OCI-LY3 (cell line): Measurements from ENCODE around the gene PCSK1N.

Experiments used
- H2AFZ ChIP-seq: fragments of 200-600, 300-600 bp; shearing (Covaris generic); 2 replicates; pipeline ENCODE4 v1.6.0; 2014; ENCODE audit warnings: antibody characterized with exemption, low read depth, low read length
- H3K27ac ChIP-seq: fragments of 200-600, 300-600 bp; sonication (generic); 2 replicates; pipeline ENCODE4 v1.5.1; 2014; ENCODE audit warnings: mild to moderate bottlenecking, low read length, moderate library complexity, mixed read lengths
- H3K27me3 ChIP-seq: fragments of 200-600, 300-600 bp; sonication (generic); 2 replicates; pipeline ENCODE4 v1.6.1; 2014; ENCODE audit warnings: low read depth, low read length, mixed read lengths
- H3K36me3 ChIP-seq: fragments of 200-600, 300-600 bp; sonication (generic); replicated peaks from 2 replicates; pipeline ENCODE3; 2014; ENCODE audit warnings: low read depth, low read length, mixed read lengths
- H3K4me1 ChIP-seq: fragments of 300-600, 200-600 bp; sonication (generic); 2 replicates; pipeline ENCODE4 v1.6.1; 2014; ENCODE audit warnings: low read length, mixed read lengths
- H3K4me2 ChIP-seq: fragments of 200-600, 300-600 bp; sonication (generic); 2 replicates; pipeline ENCODE4 v1.6.1; 2014; ENCODE audit warnings: low read length, mixed read lengths
- H3K4me3 ChIP-seq: fragments of 300-600, 200-600 bp; sonication (generic); 2 replicates; pipeline ENCODE4 v1.5.1; 2014; ENCODE audit warnings: antibody characterized with exemption, mild to moderate bottlenecking, low read length, moderate library complexity
- H3K79me2 ChIP-seq: fragments of 300-600, 200-600 bp; shearing (Covaris generic); 2 replicates; pipeline ENCODE4 v1.6.1; 2014; ENCODE audit warnings: mild to moderate bottlenecking, low read length, mixed read lengths
- H3K9ac ChIP-seq: fragments of 300-600, 200-600 bp; shearing (Covaris generic); 2 replicates; pipeline ENCODE4 v1.6.0; 2014; ENCODE audit warnings: mild to moderate bottlenecking, low read length, moderate library complexity
- H3K9me3 ChIP-seq: fragments of 200-600, 300-600 bp; shearing (Covaris generic); 2 replicates; pipeline ENCODE4 v1.6.1; 2014; ENCODE audit warnings: low read length, mixed read lengths; ENCODE audit not compliant: insufficient read depth
- H4K20me1 ChIP-seq: fragments of 200-600, 300-600 bp; sonication (generic); 2 replicates; pipeline ENCODE4 v1.6.1; 2016; ENCODE audit warnings: low read length, mixed read lengths; ENCODE audit not compliant: insufficient read depth
- EZH2phosphoT487 ChIP-seq: fragments of 200-600 bp; shearing (Covaris generic); IDR thresholded peaks from 2 replicates; pipeline ENCODE4 v1.6.1; 2018; ENCODE audit warnings: antibody characterized with exemption, mixed run types, low read depth
- TF ChIP-seq, protein P1 (sequence below): fragments of 200-600, 300-600 bp; sonication (generic); IDR thresholded peaks from 2 replicates; pipeline ENCODE4 v1.5.1; 2014; ENCODE audit warnings: antibody characterized with exemption, low read length, low read depth

The PCSK1N gene

DNA sequence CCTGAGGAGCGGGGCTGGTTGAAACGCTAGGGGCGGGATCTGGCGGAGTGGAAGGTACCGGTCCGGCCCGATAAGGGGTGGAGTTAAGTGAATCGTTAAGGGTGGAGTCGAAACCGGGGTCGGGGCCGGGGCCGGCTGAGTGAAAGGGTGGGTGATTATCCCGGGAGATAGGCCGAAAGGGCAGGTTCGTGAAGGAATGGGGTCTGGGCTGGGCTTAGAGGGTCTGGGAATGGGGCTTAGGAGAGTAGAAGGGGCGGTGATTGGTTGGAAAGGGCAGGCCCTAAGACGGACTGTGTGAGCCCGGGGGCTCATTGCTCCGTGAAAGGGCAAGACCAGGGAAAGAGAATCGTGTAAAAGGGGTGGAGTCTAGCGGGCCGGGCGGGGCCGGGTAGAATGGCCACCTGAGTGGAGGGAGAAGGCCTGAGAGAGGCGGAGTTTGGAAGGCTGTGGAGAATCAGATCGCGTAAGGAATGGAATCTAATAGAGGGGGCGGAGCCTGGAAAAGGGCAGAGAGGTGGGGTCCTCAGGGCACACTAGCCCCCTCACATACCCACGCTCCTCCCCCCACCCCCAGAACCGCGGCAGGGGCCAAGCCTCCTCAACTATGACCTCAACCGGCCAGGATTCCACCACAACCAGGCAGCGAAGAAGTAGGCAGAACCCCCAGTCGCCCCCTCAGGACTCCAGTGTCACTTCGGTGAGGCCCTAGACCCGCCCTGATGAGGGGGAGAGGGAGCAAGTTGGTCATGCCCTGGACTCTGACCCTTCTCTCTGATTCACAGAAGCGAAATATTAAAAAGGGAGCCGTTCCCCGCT is 33.1 kb downstream of the PCSK1N start:
- peak overlapping the region; percentile 89 for H3K4me3 ChIP-seq
- peak overlapping the region; percentile 98 for H3K9ac ChIP-seq
- H4K20me1 ChIP-seq, result no peaks in the 10 kb centered on the region
- H3K27me3 ChIP-seq, result no peaks in the 10 kb centered on the region
- H2AFZ ChIP-seq, result peak overlapping the region; percentile 63; the same call in 1 of the 2 replicates
- H3K27ac ChIP-seq, result peak overlapping the region; percentile 92
- H3K9me3 ChIP-seq, result no peaks in the 10 kb centered on the region
- H3K79me2 ChIP-seq, result peaks cover 9% of the 10 kb centered on the region; the same call in 1 of the 2 replicates
- no peak for TF ChIP-seq EZH2phosphoT487
- TF ChIP-seq, protein P1, sequence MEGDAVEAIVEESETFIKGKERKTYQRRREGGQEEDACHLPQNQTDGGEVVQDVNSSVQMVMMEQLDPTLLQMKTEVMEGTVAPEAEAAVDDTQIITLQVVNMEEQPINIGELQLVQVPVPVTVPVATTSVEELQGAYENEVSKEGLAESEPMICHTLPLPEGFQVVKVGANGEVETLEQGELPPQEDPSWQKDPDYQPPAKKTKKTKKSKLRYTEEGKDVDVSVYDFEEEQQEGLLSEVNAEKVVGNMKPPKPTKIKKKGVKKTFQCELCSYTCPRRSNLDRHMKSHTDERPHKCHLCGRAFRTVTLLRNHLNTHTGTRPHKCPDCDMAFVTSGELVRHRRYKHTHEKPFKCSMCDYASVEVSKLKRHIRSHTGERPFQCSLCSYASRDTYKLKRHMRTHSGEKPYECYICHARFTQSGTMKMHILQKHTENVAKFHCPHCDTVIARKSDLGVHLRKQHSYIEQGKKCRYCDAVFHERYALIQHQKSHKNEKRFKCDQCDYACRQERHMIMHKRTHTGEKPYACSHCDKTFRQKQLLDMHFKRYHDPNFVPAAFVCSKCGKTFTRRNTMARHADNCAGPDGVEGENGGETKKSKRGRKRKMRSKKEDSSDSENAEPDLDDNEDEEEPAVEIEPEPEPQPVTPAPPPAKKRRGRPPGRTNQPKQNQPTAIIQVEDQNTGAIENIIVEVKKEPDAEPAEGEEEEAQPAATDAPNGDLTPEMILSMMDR, result no peak
- no peaks in the 10 kb centered on the region for H3K36me3 ChIP-seq
- peaks cover 11% of the 10 kb centered on the region for H3K4me1 ChIP-seq
- peak overlapping the region; percentile 80 for H3K4me2 ChIP-seq

DNA sequence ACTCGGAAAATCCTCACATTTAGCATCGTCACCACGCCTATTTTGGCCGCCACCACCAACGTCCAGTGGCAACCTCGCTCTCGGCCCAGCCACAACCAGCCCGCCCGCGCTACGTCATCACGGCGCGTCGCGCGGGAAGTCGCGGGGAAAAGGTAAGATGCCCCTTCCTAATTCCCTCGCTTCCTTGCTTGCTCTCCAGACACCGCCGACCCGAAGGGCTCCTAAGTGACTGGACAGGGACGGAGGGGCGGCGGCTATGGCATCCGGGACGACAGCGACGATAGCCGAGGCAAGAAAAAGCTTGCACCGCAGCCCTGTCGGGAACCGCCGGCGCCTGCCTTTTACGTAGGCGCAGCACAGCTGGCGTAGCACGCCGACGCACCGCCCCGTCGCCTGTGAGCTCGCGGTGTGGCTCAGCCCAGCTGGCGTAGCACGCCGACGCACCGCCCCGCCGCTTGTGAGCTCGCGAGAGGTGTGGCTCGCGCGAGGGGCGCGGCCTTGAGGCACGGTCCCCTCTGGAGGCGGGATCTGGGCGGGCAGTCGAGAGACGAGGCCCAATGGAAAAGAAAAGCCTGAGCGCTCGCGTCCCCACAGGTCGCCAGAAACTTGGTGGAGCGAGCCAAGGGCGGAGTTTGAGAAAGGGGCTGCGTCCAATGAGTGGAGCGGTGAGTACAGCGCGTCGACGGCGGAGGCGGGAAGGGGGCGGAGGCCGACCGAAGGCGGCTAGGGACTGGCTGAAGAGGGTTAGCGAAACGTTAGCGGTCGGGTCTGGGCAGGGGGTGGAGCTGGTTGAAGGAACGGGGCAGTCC is 33.9 kb downstream of the PCSK1N start, which contains the start of gene HDAC6:
Gene HDAC6 (plus strand): TSS at position 788 of the 809 bp plus-strand sequence. CDS start 626 bp downstream, outside the sequence.
- no peak for TF ChIP-seq EZH2phosphoT487
- TF ChIP-seq, protein P1, result no peak
- no peaks in the 10 kb centered on the region for H4K20me1 ChIP-seq
- H3K27me3 ChIP-seq, result no peaks in the 10 kb centered on the region
- peak within 1 kb of the TSS; percentile 92 for H3K27ac ChIP-seq
- H3K36me3 ChIP-seq, result no peaks in the 10 kb centered on the region
- peak within 1 kb of the TSS; percentile 80 for H3K4me2 ChIP-seq
- peak within 1 kb of the TSS; percentile 98 for H3K9ac ChIP-seq
- no peaks in the 10 kb centered on the region for H3K9me3 ChIP-seq
- peaks cover 9% of the 10 kb centered on the region; the same call in 1 of the 2 replicates for H3K79me2 ChIP-seq
- peak within 1 kb of the TSS; percentile 95 for H3K4me3 ChIP-seq
- peak within 1 kb of the TSS; percentile 93 for H2AFZ ChIP-seq
- H3K4me1 ChIP-seq, result peaks cover 11% of the 10 kb centered on the region

DNA sequence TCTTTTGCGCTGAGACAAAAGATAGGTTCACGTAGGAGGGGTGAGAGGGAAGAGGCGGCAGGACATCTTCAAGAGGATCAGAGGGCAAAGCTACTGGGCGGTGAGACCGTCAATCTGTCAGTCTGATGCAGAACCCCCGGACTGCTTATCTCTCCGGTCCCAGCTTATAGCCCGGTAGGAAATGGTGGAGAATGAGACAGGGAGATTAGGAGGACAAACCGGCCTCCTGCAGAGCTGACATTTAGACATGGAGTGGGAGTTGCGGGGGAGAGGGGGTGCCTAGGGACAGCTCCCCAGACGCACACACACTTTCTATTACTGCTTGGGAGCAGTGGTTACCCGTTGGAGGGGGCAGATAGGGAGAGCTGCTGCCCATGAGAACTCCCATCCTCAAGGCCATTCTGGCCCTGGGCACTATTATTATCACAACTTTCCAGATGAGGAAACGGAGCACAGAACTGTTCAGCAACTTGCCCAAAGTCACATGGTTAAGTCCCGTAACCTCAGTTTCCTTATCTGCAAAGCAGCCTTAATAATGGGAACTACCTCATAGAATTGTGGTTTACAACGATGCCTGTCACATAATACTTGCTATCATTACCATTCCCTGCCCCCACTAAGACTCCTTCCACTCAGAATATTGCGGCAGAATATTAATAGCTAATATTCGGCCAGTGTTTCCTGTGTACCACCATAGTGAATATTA is 34.7 kb downstream of the PCSK1N start:
- TF ChIP-seq, protein P1, result no peak
- TF ChIP-seq EZH2phosphoT487, result no peak
- H3K4me3 ChIP-seq, result peak overlapping the region; percentile 95
- peaks cover 9% of the 10 kb centered on the region; the same call in 1 of the 2 replicates for H3K79me2 ChIP-seq
- H3K27ac ChIP-seq, result peak overlapping the region; percentile 82
- peaks cover 11% of the 10 kb centered on the region for H3K4me1 ChIP-seq
- H4K20me1 ChIP-seq, result no peaks in the 10 kb centered on the region
- no peaks in the 10 kb centered on the region for H3K36me3 ChIP-seq
- H3K27me3 ChIP-seq, result no peaks in the 10 kb centered on the region
- H3K9me3 ChIP-seq, result no peaks in the 10 kb centered on the region
- H3K9ac ChIP-seq, result peak overlapping the region; percentile 91
- H2AFZ ChIP-seq, result peak overlapping the region; percentile 93
- peak overlapping the region; percentile 61 for H3K4me2 ChIP-seq
